ENCODE results near the gene PGM2.
"Not testable (repeated sequence)": the region's sequence is repeated elsewhere in the genome, so short reads cannot be mapped to it uniquely, and the experiment has no call there.

Gene PGM2

DNA sequence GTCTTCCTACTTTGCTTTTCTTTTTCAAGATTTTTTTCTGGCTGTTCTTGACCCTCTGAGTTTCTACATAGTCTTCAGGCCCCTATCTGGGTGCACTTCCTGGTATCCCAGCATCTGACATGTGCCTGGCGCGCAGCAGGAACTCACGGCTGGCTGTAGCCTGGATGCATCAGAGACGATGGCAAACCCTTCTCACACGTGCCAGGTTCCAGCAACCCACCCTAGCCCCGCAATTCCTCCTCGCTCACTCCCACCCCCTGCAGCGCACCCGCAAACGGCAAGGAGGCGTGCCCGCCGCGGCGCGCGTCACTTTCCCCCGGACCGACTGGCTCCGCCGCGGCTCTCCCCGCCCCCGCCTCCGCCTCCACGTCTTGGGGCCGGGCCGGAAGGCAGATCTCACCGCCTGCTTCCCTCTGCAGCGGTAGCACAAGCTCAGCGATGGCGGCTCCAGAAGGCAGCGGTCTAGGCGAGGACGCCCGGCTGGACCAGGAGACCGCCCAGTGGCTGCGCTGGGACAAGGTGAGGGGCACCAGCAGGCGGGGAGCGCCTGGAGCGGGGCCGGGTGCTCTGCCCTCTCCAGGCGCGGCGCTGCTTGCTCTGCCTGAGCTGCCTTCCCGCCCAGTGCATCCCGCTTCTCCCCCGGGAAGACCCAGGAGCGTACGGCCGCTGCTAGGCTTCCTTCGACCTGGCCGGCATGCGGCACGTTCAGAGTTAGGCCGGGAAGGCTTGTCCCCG is at the start of gene PGM2:
TSS of gene PGM2 (plus strand) at position 392 of the 735 bp plus-strand sequence. CDS start at position 439, 47 bp downstream.
- peak; percentile 86 for DNase-seq (ENCODE audit: low spot score)

DNA sequence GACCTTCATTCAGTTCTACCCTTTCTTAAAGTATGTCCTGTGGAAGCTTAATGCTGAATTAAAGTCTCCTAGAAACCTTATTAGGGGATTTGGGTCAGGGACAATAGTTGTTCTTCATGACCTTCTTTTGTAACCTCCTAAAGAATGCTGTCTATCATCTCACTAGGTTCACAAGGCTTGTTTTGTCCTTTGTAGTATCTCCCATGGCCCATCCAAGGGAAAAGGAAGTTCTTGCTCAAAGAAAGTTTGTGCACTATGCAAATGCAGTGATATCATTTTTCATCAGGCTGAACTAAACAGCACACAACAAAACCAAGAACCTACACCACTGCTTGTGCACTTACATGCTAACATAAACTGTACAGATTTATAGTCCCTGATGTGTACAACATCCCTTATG is 46.6 kb upstream of the PGM2 start:
- no peak for DNase-seq (ENCODE audit: low spot score)

DNA sequence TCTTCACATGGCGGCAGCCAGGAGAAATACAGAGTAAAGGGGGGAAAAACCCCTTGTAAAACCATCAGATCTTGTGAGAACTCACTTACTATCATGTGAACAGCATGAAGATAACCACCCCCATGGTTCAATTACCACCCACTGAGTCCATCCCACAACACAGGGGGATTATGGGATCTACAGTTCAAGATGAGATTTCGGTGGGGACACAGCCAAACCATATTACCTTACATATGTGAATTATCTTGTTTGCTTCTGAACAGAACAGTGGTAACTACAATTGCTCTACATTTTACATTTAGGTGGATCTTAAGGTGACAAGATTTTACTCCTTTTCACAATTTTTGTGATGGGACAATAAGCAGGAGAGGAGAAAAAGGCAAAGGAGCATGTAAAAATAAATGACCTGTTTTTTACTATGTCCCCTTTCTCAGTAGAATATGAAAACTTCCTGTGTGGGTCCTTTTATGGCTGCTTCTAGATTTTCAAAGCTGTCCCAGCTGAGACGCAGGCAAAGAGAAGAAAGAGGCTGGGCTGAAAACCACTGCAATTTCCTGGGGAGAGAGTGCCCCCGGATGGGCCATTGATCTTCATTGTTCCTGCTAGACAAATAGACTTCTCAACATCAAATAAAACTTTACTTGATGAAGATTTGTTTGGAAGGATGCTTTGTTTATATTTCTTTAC is 45.9 kb upstream of the PGM2 start:
- peak; percentile 14 for DNase-seq (ENCODE audit: low spot score)

DNA sequence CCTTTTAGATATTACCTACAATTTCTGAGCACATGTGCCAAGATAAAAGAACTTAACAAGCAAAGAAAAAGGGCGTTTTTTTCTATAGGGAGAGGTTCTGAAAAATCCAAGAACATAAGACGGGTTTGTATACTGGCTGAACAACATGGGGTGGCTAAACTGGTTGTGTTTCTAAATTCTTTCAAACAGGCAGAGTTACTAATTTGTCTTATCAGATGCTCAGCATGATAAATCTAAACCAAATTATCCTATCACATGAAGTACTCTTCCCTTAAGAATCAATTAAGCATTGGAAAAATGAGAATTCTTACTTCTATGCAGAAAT is 45.4 kb upstream of the PGM2 start:
- DNase-seq (ENCODE audit: low spot score) = no peak

- not testable (repeated sequence) for DNase-seq (ENCODE audit: low spot score)
Observed at GRCh38 chr4:37786267-37786666, 40.2 kb upstream of the PGM2 start.

DNA sequence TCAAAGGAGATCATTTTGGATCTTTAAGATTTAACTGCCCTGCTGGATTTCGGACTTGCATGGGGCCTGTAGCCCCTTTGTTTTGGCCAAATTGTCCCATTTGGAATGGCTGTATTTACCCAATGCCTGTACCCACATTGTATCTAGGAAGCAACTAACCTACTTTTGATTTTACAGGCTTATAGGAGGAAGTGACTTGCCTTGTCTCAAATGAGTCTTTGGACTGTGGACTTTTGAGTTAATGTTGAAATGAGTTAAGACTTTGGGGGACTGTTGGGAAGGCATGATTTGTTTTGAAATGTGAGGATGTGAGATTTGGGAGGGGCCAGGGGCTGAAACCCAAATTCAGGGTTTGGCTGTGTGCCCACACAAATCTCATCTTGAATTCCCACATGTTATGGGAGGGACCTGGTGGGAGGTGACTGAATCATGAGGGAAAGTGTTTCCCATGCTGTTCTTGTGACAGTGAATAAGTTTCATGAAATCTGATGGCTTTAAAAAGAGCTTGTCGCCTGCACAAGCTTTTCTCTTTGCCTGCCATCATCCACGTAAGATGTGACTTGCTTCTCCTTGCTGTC is 38.5 kb upstream of the PGM2 start:
- DNase-seq (ENCODE audit: low spot score) = not testable (repeated sequence)

- no peak for DNase-seq (ENCODE audit: low spot score)
Observed at GRCh38 chr4:37788819-37789218, 37.7 kb upstream of the PGM2 start.

DNA sequence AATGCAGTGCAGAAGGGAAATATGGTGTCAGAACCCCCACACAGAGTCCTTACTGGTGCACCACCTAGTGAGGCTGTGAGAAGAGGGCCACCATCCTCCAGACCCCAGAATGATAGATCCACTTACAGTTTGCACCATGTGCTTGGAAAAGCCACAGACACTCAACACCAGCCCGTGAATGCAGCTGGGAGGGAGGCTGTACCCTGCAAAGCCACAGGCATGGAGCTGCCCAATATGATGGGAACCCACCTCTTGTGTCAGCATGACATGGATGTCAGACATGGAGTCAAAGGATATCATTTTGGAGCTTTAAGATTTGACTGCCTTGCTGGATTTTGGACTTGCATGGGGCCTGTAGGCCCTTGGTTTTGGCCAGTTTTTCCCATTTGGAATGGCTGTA is 34.2 kb upstream of the PGM2 start:
- DNase-seq (ENCODE audit: low spot score) = no peak

DNA sequence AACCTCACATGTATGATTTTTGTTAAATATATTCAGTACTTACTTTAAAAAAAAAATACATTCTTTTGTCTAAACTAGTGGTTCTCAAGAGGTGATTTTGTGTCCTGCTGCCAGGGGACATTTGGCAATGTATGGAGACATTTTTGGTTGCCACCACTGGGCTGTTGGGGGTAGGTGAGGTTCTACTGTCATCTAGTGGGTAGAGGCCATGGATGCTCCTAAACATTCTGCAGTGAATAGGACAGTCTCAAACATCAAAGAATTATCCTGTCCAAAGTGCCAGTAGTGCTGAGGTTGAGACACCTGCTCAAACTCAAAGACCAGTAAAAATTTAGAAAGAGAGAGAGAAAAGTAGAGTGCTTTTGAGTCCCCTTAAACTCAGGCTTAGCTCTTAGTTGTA is 32.9 kb upstream of the PGM2 start:
- DNase-seq (ENCODE audit: low spot score) = peak; percentile 39

DNA sequence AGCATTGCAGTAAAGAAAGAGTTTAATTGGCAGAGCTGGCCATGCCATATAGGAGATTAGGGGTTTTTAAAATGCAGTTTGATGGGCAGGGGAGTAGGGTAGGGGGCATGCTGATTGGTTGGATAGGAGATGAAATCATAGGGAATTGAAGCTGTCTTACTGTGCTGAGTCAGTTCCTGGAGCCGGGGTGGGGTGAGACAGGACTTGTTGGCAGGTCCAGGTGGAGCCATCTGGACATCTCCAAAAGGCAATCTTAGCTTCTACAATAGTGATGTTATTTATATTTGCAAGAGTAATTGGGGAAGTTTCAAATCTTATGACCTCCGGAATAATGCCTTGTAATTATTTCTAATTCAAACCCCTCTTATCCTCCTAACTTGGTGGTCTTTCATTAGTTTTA is 32.4 kb upstream of the PGM2 start:
- DNase-seq (ENCODE audit: low spot score) = no peak

DNA sequence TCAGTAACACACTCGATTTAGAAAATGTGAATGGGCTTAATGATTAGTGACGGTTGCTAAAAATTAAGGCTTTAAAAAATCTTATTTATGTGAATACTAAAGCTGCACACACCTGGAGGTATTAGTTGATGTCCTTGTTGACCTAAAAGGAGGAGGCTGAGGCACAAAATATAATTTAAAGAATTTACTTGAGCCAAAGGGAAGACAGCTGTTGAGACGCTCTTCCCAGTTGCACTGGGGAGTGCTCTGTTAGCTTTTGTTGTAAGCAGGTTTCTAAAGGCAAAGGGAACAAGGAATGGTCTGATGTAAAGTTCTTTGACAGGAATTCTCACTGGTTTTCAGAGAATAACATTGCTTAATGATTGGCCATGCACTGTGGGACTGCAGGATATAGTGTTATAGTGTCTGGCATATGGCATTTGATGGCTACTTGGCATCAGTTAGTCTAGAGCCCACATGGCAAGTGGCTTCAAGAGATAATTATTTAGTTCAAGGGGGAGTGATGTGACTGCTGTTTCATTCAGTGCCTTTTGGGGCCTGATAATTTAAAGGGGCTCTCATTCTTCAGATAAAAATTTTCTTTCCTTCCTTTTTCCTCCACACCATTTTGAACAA is 30.8 kb upstream of the PGM2 start:
- DNase-seq (ENCODE audit: low spot score) = no peak

- DNase-seq (ENCODE audit: low spot score) = no peak
Observed at GRCh38 chr4:37797374-37797773, 29.1 kb upstream of the PGM2 start.

- DNase-seq (ENCODE audit: low spot score) = no peak
Observed at GRCh38 chr4:37797923-37798322, 28.6 kb upstream of the PGM2 start.

DNA sequence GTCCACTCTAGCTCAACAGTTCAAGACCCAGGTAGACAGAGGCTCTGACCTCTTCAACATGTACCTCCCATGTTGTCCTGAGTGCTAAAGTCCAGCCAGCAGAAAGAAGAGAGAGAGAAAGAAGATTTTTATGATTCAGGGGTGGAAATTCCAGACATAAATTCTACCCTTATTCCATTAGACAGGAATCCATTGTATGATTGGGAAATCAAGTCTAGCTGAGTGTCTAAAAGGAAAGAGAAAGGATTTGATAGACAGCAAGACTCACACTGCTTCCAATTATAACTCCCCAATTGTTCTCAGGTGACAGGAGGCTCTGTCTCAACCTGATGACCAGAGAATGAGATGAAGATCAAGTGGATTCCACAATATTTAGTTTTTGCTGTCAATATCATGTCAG is 27.9 kb upstream of the PGM2 start:
- no peak for DNase-seq (ENCODE audit: low spot score)

DNA sequence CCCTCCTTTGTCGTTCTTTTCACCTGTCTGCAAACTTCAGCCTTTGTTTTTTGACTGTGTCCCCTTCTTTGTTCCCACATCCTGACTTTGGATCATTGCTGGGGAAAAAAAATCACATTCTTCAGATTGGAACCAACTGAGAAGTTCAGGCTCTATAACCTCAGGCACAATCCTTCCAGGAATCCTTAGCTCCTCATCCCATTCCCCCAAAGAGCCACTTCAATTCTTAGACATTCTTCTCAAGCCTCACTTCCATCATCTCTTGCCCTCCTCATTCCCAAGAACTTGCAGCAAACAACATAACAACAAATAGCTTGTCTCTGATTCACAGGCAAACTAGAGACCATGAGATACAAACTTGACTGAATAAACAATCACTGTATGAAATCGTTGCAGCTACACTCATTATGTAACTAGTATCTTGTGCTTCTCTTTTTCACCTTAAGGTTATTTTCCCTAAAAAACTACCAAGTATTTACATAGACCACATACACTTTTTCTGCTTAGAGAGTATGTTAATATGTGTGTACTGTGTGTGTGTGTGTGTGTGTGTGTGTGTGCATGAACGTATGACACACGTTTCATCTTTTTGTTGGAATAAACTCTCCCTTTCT is 26.4 kb upstream of the PGM2 start:
- no peak for DNase-seq (ENCODE audit: low spot score)

- peak; percentile 73 for DNase-seq (ENCODE audit: low spot score)
Observed at GRCh38 chr4:37802068-37802666, 24.3 kb upstream of the PGM2 start.

DNA sequence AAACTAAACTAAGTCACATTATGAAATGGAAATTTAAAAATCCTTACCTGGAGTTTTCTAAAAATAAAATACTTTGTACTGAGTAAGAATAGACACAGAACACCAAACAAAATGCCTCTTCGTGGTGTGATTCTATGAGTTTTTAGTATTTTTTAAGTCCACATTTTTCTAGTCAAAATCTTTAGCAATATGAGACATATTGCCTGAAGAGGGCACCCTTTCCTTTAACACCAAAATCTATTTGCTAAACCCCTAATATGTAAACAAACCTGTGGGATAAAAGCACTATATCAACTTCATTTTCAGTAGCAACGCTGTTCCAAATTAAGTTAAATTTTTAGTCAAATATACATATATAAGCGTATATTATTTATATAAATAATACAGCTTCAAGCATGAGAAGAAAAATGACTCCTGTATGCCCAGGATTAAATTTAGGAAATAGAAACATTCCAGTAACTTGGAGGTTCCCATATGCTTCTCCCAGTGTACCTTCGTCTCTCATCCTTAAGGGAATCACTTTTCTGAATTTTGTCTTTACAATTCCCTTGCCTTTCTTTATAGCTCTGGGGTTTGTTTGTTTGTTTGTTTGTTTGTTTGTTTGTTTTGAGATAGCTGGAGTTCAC is 23.0 kb upstream of the PGM2 start:
- peak; percentile 76 for DNase-seq (ENCODE audit: low spot score)

- DNase-seq (ENCODE audit: low spot score) = no peak
Observed at GRCh38 chr4:37805091-37805490, 21.4 kb upstream of the PGM2 start.

- DNase-seq (ENCODE audit: low spot score) = no peak
Observed at GRCh38 chr4:37812713-37813112, 13.8 kb upstream of the PGM2 start.

DNA sequence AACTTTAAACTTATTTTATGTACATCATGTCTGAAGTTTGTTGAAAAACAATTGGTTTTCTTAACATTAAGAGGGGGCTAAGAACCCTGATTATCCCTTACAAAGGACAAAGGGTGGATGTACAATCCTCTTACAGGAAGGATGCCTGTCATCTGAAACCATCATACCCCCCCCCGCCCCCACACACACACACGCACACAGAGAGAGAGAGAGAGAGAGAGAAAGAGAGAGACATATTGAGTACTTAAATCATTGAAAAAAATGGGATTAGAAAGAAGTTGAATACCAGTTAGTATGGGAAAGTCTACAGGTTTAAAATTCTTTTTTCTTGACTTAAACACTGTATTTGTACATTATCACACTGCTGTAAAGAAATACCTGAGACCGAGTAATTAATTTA is 10.9 kb upstream of the PGM2 start:
- no peak for DNase-seq (ENCODE audit: low spot score)

DNA sequence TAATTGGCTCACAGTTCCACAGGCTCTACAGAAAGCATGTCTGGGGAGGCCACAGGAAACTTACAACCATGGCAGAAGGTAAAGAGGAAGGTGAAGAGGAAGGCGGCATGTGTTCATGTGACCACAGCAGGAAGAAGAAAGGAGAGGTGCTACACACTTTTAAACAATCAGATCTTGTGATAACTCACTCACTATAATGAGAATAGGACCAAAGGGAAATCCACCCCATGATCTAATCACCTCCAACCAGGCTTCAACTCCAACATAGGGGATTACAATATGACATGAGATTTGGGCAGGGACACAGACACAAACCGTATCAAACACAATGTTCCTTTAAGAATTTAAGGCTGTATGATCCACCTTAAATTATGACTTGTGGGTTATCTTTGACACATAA is 10.5 kb upstream of the PGM2 start:
- DNase-seq (ENCODE audit: low spot score) = no peak

- no peak for DNase-seq (ENCODE audit: low spot score)
Observed at GRCh38 chr4:37816719-37817118, 9.8 kb upstream of the PGM2 start.
